ENCODE measurements around the gene WDR44. TPM values are rescaled to one million over a fixed set of nuclear protein-coding genes. Genes with fewer than 3 reads are reported as not detected.

Gene WDR44
- total and polyA plus RNA-seq, 2 experiments from 2014 or later, result 5.3 to 9.7 TPM

DNA sequence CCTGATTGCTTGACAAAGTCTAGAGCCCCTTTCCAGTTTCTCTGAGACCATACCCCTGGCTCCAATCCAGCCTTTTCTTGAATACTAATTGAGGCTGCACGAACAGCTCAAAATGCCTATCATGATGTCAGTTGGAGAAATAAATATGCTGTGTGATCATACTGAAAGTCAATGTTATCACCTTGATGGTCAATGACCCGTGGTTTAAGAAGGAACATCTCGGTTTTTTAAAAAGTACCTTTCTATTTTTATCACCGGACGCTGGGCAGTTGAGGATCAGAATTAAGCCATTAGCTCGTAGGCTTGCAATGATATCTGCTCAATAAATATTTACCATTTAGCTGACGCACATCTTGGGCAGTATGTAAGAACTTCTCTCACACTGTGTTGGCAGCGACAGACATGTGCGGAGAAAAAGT lies 852 bp upstream of the WDR44 start:
- Histone ChIP-seq H3K4me3 (peak overlapping the region; percentile 16), H3K4me2 (peak overlapping the region; percentile 74), H3K79me2 (peaks cover 26% of the 10 kb centered on the region), H3K36me3 (replicated peaks; ENCODE audit: insufficient read depth, low read depth) (no peaks in the 10 kb centered on the region), H4K20me1 (ENCODE audit: insufficient read depth, poor library complexity, severe bottlenecking) (peaks cover 13% of the 10 kb centered on the region), H3K9me3 (ENCODE audit: low read depth) (no peaks in the 10 kb centered on the region), H2AFZ (peak overlapping the region; percentile 34), H3K9me2 (replicated peaks; ENCODE audit: insufficient read depth) (no peaks in the 10 kb centered on the region), H3K27me3 (no peaks in the 10 kb centered on the region), H3K4me1 (ENCODE audit: insufficient read depth) (no peaks in the 10 kb centered on the region), H3K27ac (peak overlapping the region; percentile 92)
- DNase-seq (ENCODE audit: low spot score), result no peak
- WGBS (ENCODE audit: low lambda C conversion rate, missing lambda C conversion rate), result 52% methylated on average over 9 of the region's 9 CpGs
- TF ChIP-seq EZH2 (IDR thresholded peaks at IDR 0.05; ENCODE audit: borderline replicate concordance) (no peak), EZH2phosphoT487 (IDR thresholded peaks at IDR 0.05; ENCODE audit: low read depth, severe bottlenecking, unreplicated experiment) (no peak)
- TF ChIP-seq, protein P1, sequence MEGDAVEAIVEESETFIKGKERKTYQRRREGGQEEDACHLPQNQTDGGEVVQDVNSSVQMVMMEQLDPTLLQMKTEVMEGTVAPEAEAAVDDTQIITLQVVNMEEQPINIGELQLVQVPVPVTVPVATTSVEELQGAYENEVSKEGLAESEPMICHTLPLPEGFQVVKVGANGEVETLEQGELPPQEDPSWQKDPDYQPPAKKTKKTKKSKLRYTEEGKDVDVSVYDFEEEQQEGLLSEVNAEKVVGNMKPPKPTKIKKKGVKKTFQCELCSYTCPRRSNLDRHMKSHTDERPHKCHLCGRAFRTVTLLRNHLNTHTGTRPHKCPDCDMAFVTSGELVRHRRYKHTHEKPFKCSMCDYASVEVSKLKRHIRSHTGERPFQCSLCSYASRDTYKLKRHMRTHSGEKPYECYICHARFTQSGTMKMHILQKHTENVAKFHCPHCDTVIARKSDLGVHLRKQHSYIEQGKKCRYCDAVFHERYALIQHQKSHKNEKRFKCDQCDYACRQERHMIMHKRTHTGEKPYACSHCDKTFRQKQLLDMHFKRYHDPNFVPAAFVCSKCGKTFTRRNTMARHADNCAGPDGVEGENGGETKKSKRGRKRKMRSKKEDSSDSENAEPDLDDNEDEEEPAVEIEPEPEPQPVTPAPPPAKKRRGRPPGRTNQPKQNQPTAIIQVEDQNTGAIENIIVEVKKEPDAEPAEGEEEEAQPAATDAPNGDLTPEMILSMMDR (IDR thresholded peaks at IDR 0.05; ENCODE audit: poor library complexity), result no peak

DNA sequence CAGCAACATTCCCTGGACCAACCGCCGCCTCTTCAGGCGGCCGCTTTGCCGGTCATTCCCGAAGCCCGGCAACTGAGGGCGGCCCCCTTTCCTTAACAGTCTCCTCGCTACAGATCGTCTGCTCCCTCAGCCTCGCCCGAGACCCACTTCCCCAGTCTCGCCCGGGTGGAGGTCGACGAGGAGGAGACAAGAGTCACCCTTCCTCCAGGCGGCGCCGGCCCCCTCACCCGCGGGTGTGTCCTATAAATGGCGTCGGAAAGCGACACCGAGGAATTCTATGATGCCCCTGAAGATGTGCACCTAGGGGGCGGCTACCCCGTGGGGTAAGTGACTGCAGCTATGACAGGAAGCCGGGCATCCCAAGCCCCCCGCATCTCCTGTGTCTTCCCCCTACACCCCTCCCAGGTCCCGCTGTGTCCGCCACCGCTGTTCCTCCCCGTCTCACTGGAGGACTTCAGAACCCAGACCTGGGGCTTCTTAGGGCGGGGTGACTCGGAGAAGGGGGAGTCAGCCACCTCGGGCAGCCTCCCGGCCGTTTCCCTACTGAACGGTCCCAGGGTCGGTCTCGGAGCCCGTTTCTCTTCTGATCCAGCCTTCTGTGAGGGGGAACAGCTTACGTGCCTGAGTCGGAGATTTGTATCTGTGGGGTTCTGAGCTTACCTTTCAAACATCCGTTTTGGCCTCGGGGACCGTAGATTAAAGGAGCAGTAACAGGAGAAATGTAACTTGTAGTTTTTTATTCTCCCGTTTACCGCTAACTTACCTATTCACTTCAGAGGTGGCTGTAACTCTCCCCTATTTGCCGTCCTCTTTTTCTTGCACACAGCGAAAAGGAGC lies 570 bp downstream of the WDR44 start:
- Histone ChIP-seq H3K4me2 (peak overlapping the region; percentile 72), H3K4me3 (peak overlapping the region; percentile 38), H2AFZ (peak overlapping the region; percentile 42), H3K79me2 (peaks cover 41% of the 10 kb centered on the region), H4K20me1 (ENCODE audit: insufficient read depth, poor library complexity, severe bottlenecking) (peaks cover 16% of the 10 kb centered on the region), H3K27ac (peak overlapping the region; percentile 92), H3K36me3 (replicated peaks; ENCODE audit: insufficient read depth, low read depth) (no peaks in the 10 kb centered on the region), H3K27me3 (no peaks in the 10 kb centered on the region), H3K9me2 (replicated peaks; ENCODE audit: insufficient read depth) (no peaks in the 10 kb centered on the region), H3K4me1 (ENCODE audit: insufficient read depth) (no peaks in the 10 kb centered on the region), H3K9me3 (ENCODE audit: low read depth) (no peaks in the 10 kb centered on the region)
- no peak for TF ChIP-seq EZH2phosphoT487 (IDR thresholded peaks at IDR 0.05; ENCODE audit: low read depth, severe bottlenecking, unreplicated experiment)
- TF ChIP-seq EZH2 (IDR thresholded peaks at IDR 0.05; ENCODE audit: borderline replicate concordance), result no peak
- TF ChIP-seq, protein P1 (IDR thresholded peaks at IDR 0.05; ENCODE audit: poor library complexity), result no peak
- DNase-seq (ENCODE audit: low spot score), result peak; percentile 40
- WGBS (ENCODE audit: low lambda C conversion rate, missing lambda C conversion rate), result 48% methylated on average over 49 of the region's 51 CpGs

DNA sequence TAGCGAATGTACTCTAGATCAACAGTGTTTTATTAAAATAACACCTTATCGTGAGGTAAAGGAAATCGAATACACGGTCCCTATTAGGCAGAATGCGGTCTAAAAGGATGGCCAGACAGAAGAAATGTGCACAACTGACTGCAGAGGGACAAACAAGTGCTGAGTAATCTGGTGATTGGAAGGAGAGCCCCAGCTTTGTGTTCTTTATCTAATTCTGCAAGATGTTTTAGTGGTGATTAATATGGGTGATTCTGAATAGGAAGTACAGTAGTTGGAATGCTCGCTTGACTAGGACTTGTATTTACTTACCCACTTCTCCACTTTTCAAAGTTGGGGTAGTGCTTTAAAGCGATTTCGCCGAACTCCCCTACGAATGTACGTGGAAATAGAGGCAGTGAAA lies 1.2 kb downstream of the WDR44 start:
- WGBS (ENCODE audit: low lambda C conversion rate, missing lambda C conversion rate), result 32% methylated on average over 11 of the region's 11 CpGs
- Histone ChIP-seq H3K9me3 (ENCODE audit: low read depth) (no peaks in the 10 kb centered on the region), H3K4me3 (peak overlapping the region; percentile 38), H4K20me1 (ENCODE audit: insufficient read depth, poor library complexity, severe bottlenecking) (peaks cover 16% of the 10 kb centered on the region), H3K27ac (peak overlapping the region; percentile 92), H3K27me3 (no peaks in the 10 kb centered on the region), H3K36me3 (replicated peaks; ENCODE audit: insufficient read depth, low read depth) (no peaks in the 10 kb centered on the region), H2AFZ (peak overlapping the region; percentile 42), H3K9me2 (replicated peaks; ENCODE audit: insufficient read depth) (no peaks in the 10 kb centered on the region), H3K79me2 (peaks cover 47% of the 10 kb centered on the region), H3K4me1 (ENCODE audit: insufficient read depth) (no peaks in the 10 kb centered on the region), H3K4me2 (peak overlapping the region; percentile 72)
- peak; percentile 13 for DNase-seq (ENCODE audit: low spot score)
- TF ChIP-seq EZH2 (IDR thresholded peaks at IDR 0.05; ENCODE audit: borderline replicate concordance) (no peak), EZH2phosphoT487 (IDR thresholded peaks at IDR 0.05; ENCODE audit: low read depth, severe bottlenecking, unreplicated experiment) (no peak)
- TF ChIP-seq, protein P1 (IDR thresholded peaks at IDR 0.05; ENCODE audit: poor library complexity), result no peak
